ENCODE measurements around the gene MDFIC. TPM values are rescaled to one million over a fixed set of nuclear protein-coding genes. Genes with fewer than 3 reads are reported as not detected.

MDFIC gene
- polyA plus RNA-seq, 10 donors: 25.4 to 44.9 (median 33.9) TPM

GRCh38 chr7:114924038-114924712, 2.3 kb downstream of the MDFIC start:
- DNase-seq: no peak

GRCh38 chr7:114925434-114925833, 3.5 kb downstream of the MDFIC start:
- DNase-seq: no peak

GRCh38 chr7:114928060-114928459, 6.2 kb downstream of the MDFIC start:
- DNase-seq: no peak

GRCh38 chr7:114929570-114929969, 7.7 kb downstream of the MDFIC start:
- DNase-seq: no peak

GRCh38 chr7:114930107-114930661, 8.3 kb downstream of the MDFIC start:
- DNase-seq: no peak

- no peak for DNase-seq
Observed at GRCh38 chr7:114930829-114931655, 9.1 kb downstream of the MDFIC start.

GRCh38 chr7:114931656-114932011, 9.7 kb downstream of the MDFIC start:
- DNase-seq: no peak

GRCh38 chr7:114932991-114933390, 11.1 kb downstream of the MDFIC start:
- no peak for DNase-seq

- DNase-seq: no peak
Observed at GRCh38 chr7:114933658-114934057, 11.8 kb downstream of the MDFIC start.

- no peak for DNase-seq
Observed at GRCh38 chr7:114934086-114934485, 12.2 kb downstream of the MDFIC start.

GRCh38 chr7:114934713-114935112, 12.8 kb downstream of the MDFIC start:
- DNase-seq: no peak

GRCh38 chr7:114936471-114936870, 14.6 kb downstream of the MDFIC start:
- no peak for DNase-seq

GRCh38 chr7:114937446-114937845, 15.6 kb downstream of the MDFIC start:
- peak; percentile 35 to 65 (median 36) for DNase-seq

- DNase-seq: no peak
Observed at GRCh38 chr7:114938785-114939184, 16.9 kb downstream of the MDFIC start.

- DNase-seq: no peak
Observed at GRCh38 chr7:114939484-114940097, 17.7 kb downstream of the MDFIC start.

GRCh38 chr7:114940220-114940619, 18.3 kb downstream of the MDFIC start:
- no peak for DNase-seq

- no peak for DNase-seq
Observed at GRCh38 chr7:114941692-114942091, 19.8 kb downstream of the MDFIC start.

- DNase-seq: no peak
Observed at GRCh38 chr7:114942446-114943175, 20.7 kb downstream of the MDFIC start.

- DNase-seq: no peak
Observed at GRCh38 chr7:114943530-114943929, 21.6 kb downstream of the MDFIC start.

- no peak for DNase-seq
Observed at GRCh38 chr7:114943953-114944744, 22.3 kb downstream of the MDFIC start.

Data from muscle of back (tissue), 11 donors.